ENCODE measurements around the gene C2orf78.

GRCh38 chr2:73842739-73843019, 58.7 kb downstream of the C2orf78 start:
- no peak for TF ChIP-seq CTCF (IDR thresholded peaks at IDR 0.05; ENCODE audit: low read depth, low read length)
- TF ChIP-seq EZH2phosphoT487 (IDR thresholded peaks at IDR 0.05; ENCODE audit: low read depth) = no peak

Data from OCI-LY3 (cell line).